Liver (tissue), 9 donors: ENCODE results near the gene ELP4. TPM values are rescaled to one million over a fixed set of nuclear protein-coding genes. Genes with fewer than 3 reads are reported as not detected.

ENCODE experiments used
- DNase-seq: peaks from one replicate; pipeline ENCODE4 v3.0.0-alpha.2; 2017; ENCODE audit warnings: low spot score
- H3K27ac ChIP-seq, 2 donors: one replicate each; pipeline ENCODE4 v1.7.0; 2013; ENCODE audit warnings: inconsistent platforms in 2 of 2, low read length in 2 of 2, control low read depth in 1 of 2, low read depth in 1 of 2, mild to moderate bottlenecking in 1 of 2
- H3K27me3 ChIP-seq, 4 donors: one replicate each; pipeline versions ENCODE4 v1.6.1 to v1.7.0; 2013; ENCODE audit warnings: low read length in 3 of 4, inconsistent platforms in 1 of 4, mild to moderate bottlenecking in 1 of 4, moderate library complexity in 1 of 4; ENCODE audit not compliant: control insufficient read depth in 4 of 4, insufficient read depth in 4 of 4
- H3K36me3 ChIP-seq, 4 donors: one replicate each; pipeline versions ENCODE4 v1.6.1 to v1.7.0; 2013; ENCODE audit warnings: low read length in 3 of 4, mild to moderate bottlenecking in 3 of 4, low read depth in 1 of 4, moderate library complexity in 1 of 4; ENCODE audit not compliant: control insufficient read depth in 4 of 4, insufficient read depth in 3 of 4
- H3K4me1 ChIP-seq, 4 donors: one replicate each; pipeline versions ENCODE4 v1.6.1 to v1.7.0; 2013; ENCODE audit warnings: low read length in 3 of 4, mild to moderate bottlenecking in 3 of 4, moderate library complexity in 1 of 4; ENCODE audit not compliant: control insufficient read depth in 4 of 4, insufficient read depth in 4 of 4
- H3K4me3 ChIP-seq, 3 donors: one replicate each; pipeline versions ENCODE4 v1.6.1 to v1.7.0; 2013; ENCODE audit warnings: low read length in 3 of 3, control low read depth in 1 of 3, low read depth in 1 of 3, mild to moderate bottlenecking in 1 of 3
- H3K9ac ChIP-seq, 2 donors: one replicate each; pipeline ENCODE4 v1.7.0; 2013; ENCODE audit warnings: low read length in 2 of 2, mild to moderate bottlenecking in 2 of 2, moderate library complexity in 2 of 2, control low read depth in 1 of 2, low read depth in 1 of 2
- H3K9me3 ChIP-seq, 4 donors: one replicate each; pipeline versions ENCODE4 v1.6.1 to v1.7.0; 2013; ENCODE audit warnings: low read length in 3 of 4; ENCODE audit not compliant: control insufficient read depth in 4 of 4
- EGR1 ChIP-seq, 2 donors: IDR thresholded peaks; 2 replicates each; pipeline ENCODE4 v1.6.1; 2016 to 2018; ENCODE audit warnings: antibody characterized with exemption in 2 of 2, low read depth in 2 of 2
- FOXA1 ChIP-seq: IDR thresholded peaks from 2 replicates; pipeline ENCODE4 v1.6.1; 2016; ENCODE audit warnings: antibody characterized with exemption
- FOXA2 ChIP-seq: IDR thresholded peaks from 2 replicates; pipeline ENCODE4 v1.6.1; 2016; ENCODE audit warnings: antibody characterized with exemption
- GABPA ChIP-seq, 2 donors: IDR thresholded peaks in 1 of 2; conservative IDR thresholded peaks in 1 of 2; 2 replicates each; pipeline ENCODE4 v1.6.1; 2016; ENCODE audit warnings: antibody characterized with exemption in 2 of 2, mild to moderate bottlenecking in 1 of 2, moderate library complexity in 1 of 2
- HNF4A ChIP-seq, 2 donors: conservative IDR thresholded peaks; 2 replicates each; pipeline ENCODE4 v1.6.1; 2016; ENCODE audit warnings: antibody characterized with exemption in 2 of 2, mild to moderate bottlenecking in 2 of 2
- HNF4G ChIP-seq: IDR thresholded peaks from 2 replicates; pipeline ENCODE4 v1.6.1; 2016; ENCODE audit warnings: antibody characterized with exemption
- JUND ChIP-seq, 2 donors: IDR thresholded peaks; 2 replicates each; pipeline ENCODE4 v1.6.1; 2016; ENCODE audit warnings: antibody characterized with exemption in 2 of 2
- NR2F2 ChIP-seq: IDR thresholded peaks from 2 replicates; pipeline ENCODE4 v1.6.1; 2016; ENCODE audit warnings: antibody characterized with exemption
- RAD21 ChIP-seq, 2 donors: IDR thresholded peaks; 2 replicates each; pipeline ENCODE4 v1.6.1; 2016; ENCODE audit warnings: antibody characterized with exemption in 2 of 2, mild to moderate bottlenecking in 2 of 2
- RXRA ChIP-seq, 2 donors: IDR thresholded peaks; 2 replicates each; pipeline ENCODE4 v1.6.1; 2017 to 2018; ENCODE audit warnings: antibody characterized with exemption in 2 of 2, mild to moderate bottlenecking in 1 of 2
- SP1 ChIP-seq: IDR thresholded peaks from 2 replicates; pipeline ENCODE4 v1.6.1; 2018; ENCODE audit warnings: antibody characterized with exemption, mild to moderate bottlenecking
- TAF1 ChIP-seq: conservative IDR thresholded peaks from 2 replicates; pipeline ENCODE4 v1.6.1; 2016; ENCODE audit warnings: antibody characterized with exemption, mild to moderate bottlenecking
- YY1 ChIP-seq: IDR thresholded peaks from 2 replicates; pipeline ENCODE4 v1.6.1; 2016; ENCODE audit warnings: antibody characterized with exemption, mild to moderate bottlenecking
- WGBS: extraction: QIAGEN DNeasy Blood & Tissue Kit; methylation state at CpG from one replicate; pipeline ENCODE4 v1.1.7; 2013; 5-methylcytosine and 5-hydroxymethylcytosine counted together
- polyA plus RNA-seq, 2 donors: library from polyadenylated mRNA; stranded (reverse) in 1 of 2; unstranded in 1 of 2; fragments of 200-250 nt in 1 of 2; fragments of >200 nt in 1 of 2; fragmentation: Nextera tagmentation in 1 of 2; extraction: Ambion mirVana in 1 of 2; gene quantifications; one replicate each; pipeline versions ENCODE4 v1.2.1 to v1.2.3, GENCODE V29; 2013 to 2015
- total RNA-seq, 2 donors: library from RNA; depleted of rRNA; stranded (reverse); fragments of >200 nt; gene quantifications; one replicate each; pipeline ENCODE4 v1.2.3, GENCODE V29; 2014
- TF ChIP-seq, protein P1 (sequence below): IDR thresholded peaks from 2 replicates; pipeline ENCODE4 v1.6.1; 2016; ENCODE audit warnings: antibody characterized with exemption
- TF ChIP-seq, protein P2 (sequence below): fragments of 150-350 bp; IDR thresholded peaks from 2 replicates; pipeline ENCODE4 v1.5.1; 2017; ENCODE audit warnings: improper control_type of control experiment, low read depth, low read length; ENCODE audit not compliant: missing input control
- TF ChIP-seq, protein P3 (sequence below): IDR thresholded peaks from 2 replicates; pipeline ENCODE4 v1.6.1; 2016; ENCODE audit warnings: antibody characterized with exemption
- TF ChIP-seq, protein P4 (sequence below): IDR thresholded peaks from 2 replicates; pipeline ENCODE4 v1.6.1; 2016; ENCODE audit warnings: antibody characterized with exemption, mild to moderate bottlenecking
- TF ChIP-seq, protein P5 (sequence below): IDR thresholded peaks from 2 replicates; pipeline ENCODE4 v1.6.1; 2016; ENCODE audit warnings: antibody characterized with exemption
- donor health status: healthy.
- donor health status: healthy.
- donor health status: healthy.
- donor health status: healthy.
- donor health status: healthy.

Gene ELP4
- total and polyA plus RNA-seq, 4 donors, result 6.0 to 18.8 (median 12.5) TPM

DNA sequence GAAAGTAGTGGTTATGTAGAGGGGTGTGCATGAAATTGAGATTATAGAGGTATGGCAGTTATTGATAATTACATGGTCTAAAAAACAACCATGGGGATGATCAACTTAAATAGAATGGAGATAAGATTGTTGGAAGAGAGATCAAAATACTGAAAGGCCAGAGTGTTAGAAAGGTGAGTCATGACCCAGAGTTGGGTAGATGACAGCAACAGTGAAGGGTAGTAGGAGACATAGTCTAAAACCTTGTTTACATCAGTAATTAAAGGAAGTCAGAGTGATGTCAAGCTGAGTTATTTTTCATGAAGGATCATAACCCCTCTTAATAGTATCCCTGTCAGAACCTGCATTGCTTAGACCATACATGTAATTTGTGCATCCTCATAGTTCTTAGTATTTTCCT is 110.9 kb downstream of the ELP4 start:
- H3K9me3 ChIP-seq, result no peaks in the 10 kb centered on the region
- TF ChIP-seq EGR1 (IDR thresholded peaks at IDR 0.05; ENCODE audit: low read depth in 2 of 2), result no peak
- TF ChIP-seq FOXA2, result no peak
- no peak for TF ChIP-seq RAD21 (IDR thresholded peaks at IDR 0.05)
- TF ChIP-seq, protein P1, sequence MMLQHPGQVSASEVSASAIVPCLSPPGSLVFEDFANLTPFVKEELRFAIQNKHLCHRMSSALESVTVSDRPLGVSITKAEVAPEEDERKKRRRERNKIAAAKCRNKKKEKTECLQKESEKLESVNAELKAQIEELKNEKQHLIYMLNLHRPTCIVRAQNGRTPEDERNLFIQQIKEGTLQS, result no peak
- TF ChIP-seq TAF1, result no peak
- TF ChIP-seq GABPA (IDR thresholded peaks at IDR 0.05 in 1 of 2, conservative IDR thresholded peaks at IDR 0.05 in 1 of 2), result no peak
- no peak for TF ChIP-seq NR2F2
- TF ChIP-seq, protein P2, sequence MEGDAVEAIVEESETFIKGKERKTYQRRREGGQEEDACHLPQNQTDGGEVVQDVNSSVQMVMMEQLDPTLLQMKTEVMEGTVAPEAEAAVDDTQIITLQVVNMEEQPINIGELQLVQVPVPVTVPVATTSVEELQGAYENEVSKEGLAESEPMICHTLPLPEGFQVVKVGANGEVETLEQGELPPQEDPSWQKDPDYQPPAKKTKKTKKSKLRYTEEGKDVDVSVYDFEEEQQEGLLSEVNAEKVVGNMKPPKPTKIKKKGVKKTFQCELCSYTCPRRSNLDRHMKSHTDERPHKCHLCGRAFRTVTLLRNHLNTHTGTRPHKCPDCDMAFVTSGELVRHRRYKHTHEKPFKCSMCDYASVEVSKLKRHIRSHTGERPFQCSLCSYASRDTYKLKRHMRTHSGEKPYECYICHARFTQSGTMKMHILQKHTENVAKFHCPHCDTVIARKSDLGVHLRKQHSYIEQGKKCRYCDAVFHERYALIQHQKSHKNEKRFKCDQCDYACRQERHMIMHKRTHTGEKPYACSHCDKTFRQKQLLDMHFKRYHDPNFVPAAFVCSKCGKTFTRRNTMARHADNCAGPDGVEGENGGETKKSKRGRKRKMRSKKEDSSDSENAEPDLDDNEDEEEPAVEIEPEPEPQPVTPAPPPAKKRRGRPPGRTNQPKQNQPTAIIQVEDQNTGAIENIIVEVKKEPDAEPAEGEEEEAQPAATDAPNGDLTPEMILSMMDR, result no peak
- no peak for TF ChIP-seq HNF4G
- TF ChIP-seq SP1, result no peak
- no peak for TF ChIP-seq YY1
- TF ChIP-seq HNF4A (conservative IDR thresholded peaks at IDR 0.05), result no peak
- no peak for DNase-seq
- no peak overlapping the region for H3K9ac ChIP-seq
- H3K4me3 ChIP-seq, result no peak overlapping the region
- no peaks in the 10 kb centered on the region for H3K36me3 ChIP-seq
- H3K27ac ChIP-seq, result no peak overlapping the region
- no peaks in the 10 kb centered on the region for H3K27me3 ChIP-seq
- H3K4me1 ChIP-seq, result no peaks in the 10 kb centered on the region

DNA sequence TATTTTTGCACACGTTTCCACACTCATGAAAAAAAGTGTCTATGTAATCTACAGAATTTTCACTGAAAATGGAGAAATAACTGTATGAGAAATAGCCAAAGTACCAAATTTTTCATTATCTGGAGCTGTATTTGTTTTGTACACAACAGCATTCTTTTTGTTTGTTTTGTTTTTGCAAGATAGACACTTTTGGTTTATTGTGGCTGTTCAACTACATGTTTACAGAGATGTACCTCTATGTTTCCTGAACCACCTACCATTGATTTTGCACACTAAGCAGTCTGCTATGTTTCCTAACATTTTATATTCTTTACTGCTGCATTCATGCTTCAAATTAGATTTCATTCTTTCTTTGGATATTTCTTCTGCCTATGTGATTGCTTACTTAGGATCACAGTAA is 116.3 kb downstream of the ELP4 start:
- DNase-seq, result no peak
- no peak for TF ChIP-seq FOXA2
- TF ChIP-seq, protein P2, result no peak
- TF ChIP-seq TAF1, result no peak
- TF ChIP-seq, protein P3, sequence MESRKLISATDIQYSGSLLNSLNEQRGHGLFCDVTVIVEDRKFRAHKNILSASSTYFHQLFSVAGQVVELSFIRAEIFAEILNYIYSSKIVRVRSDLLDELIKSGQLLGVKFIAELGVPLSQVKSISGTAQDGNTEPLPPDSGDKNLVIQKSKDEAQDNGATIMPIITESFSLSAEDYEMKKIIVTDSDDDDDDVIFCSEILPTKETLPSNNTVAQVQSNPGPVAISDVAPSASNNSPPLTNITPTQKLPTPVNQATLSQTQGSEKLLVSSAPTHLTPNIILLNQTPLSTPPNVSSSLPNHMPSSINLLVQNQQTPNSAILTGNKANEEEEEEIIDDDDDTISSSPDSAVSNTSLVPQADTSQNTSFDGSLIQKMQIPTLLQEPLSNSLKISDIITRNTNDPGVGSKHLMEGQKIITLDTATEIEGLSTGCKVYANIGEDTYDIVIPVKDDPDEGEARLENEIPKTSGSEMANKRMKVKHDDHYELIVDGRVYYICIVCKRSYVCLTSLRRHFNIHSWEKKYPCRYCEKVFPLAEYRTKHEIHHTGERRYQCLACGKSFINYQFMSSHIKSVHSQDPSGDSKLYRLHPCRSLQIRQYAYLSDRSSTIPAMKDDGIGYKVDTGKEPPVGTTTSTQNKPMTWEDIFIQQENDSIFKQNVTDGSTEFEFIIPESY, result no peak
- TF ChIP-seq JUND (IDR thresholded peaks at IDR 0.05), result no peak
- no peak for TF ChIP-seq RXRA (IDR thresholded peaks at IDR 0.05)
- TF ChIP-seq, protein P4, sequence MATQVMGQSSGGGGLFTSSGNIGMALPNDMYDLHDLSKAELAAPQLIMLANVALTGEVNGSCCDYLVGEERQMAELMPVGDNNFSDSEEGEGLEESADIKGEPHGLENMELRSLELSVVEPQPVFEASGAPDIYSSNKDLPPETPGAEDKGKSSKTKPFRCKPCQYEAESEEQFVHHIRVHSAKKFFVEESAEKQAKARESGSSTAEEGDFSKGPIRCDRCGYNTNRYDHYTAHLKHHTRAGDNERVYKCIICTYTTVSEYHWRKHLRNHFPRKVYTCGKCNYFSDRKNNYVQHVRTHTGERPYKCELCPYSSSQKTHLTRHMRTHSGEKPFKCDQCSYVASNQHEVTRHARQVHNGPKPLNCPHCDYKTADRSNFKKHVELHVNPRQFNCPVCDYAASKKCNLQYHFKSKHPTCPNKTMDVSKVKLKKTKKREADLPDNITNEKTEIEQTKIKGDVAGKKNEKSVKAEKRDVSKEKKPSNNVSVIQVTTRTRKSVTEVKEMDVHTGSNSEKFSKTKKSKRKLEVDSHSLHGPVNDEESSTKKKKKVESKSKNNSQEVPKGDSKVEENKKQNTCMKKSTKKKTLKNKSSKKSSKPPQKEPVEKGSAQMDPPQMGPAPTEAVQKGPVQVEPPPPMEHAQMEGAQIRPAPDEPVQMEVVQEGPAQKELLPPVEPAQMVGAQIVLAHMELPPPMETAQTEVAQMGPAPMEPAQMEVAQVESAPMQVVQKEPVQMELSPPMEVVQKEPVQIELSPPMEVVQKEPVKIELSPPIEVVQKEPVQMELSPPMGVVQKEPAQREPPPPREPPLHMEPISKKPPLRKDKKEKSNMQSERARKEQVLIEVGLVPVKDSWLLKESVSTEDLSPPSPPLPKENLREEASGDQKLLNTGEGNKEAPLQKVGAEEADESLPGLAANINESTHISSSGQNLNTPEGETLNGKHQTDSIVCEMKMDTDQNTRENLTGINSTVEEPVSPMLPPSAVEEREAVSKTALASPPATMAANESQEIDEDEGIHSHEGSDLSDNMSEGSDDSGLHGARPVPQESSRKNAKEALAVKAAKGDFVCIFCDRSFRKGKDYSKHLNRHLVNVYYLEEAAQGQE, result no peak
- no peak for TF ChIP-seq YY1
- no peak for TF ChIP-seq EGR1 (IDR thresholded peaks at IDR 0.05; ENCODE audit: low read depth in 2 of 2)
- no peak for TF ChIP-seq RAD21 (IDR thresholded peaks at IDR 0.05)
- TF ChIP-seq SP1, result no peak
- no peak for TF ChIP-seq NR2F2
- no peak for TF ChIP-seq FOXA1
- TF ChIP-seq HNF4G, result no peak
- no peak for TF ChIP-seq HNF4A (conservative IDR thresholded peaks at IDR 0.05)
- TF ChIP-seq GABPA (IDR thresholded peaks at IDR 0.05 in 1 of 2, conservative IDR thresholded peaks at IDR 0.05 in 1 of 2), result no peak
- TF ChIP-seq, protein P1, result no peak
- TF ChIP-seq, protein P5, sequence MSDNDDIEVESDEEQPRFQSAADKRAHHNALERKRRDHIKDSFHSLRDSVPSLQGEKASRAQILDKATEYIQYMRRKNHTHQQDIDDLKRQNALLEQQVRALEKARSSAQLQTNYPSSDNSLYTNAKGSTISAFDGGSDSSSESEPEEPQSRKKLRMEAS, result no peak
- no peak overlapping the region for H3K4me3 ChIP-seq
- peaks cover 0 to 9% (median 4%) of the 10 kb centered on the region in 4 donors for H3K4me1 ChIP-seq
- H3K36me3 ChIP-seq, result peaks cover 0 to 2% (median 0%) of the 10 kb centered on the region in 4 donors
- H3K27me3 ChIP-seq, result no peaks in the 10 kb centered on the region
- H3K9me3 ChIP-seq, result no peaks in the 10 kb centered on the region
- 94% methylated on average over 1 of the region's 1 CpG for WGBS
- no peak overlapping the region for H3K27ac ChIP-seq
- no peak overlapping the region for H3K9ac ChIP-seq
